CD4-positive, alpha-beta T cell (primary cell): Measurements from ENCODE around the gene PTP4A1. TPM values are rescaled to one million over a fixed set of nuclear protein-coding genes. Genes with fewer than 3 reads are reported as not detected.
"Not testable (repeated sequence)": the region's sequence is repeated elsewhere in the genome, so short reads cannot be mapped to it uniquely, and the experiment has no call there.

ENCODE experiments used
- ATAC-seq: fragments of 200-7000 bp; cut with Tn5 transposase; one replicate; pipeline ENCODE4 v1.10.0; 2022; ENCODE audit warnings: mild to moderate bottlenecking; ENCODE audit not compliant: poor library complexity
- CTCF ChIA-PET: fragments of 350-600 bp; sonication (Branson Sonifier 250); formaldehyde crosslinking; loops from one replicate; lab custom pipeline; 2021; ENCODE audit warnings: antibody characterized with exemption, inconsistent platforms; lab: Charles Lee
- POLR2A ChIA-PET: fragments of 350-600 bp; sonication (Branson Sonifier 250); formaldehyde crosslinking; loops from one replicate; lab custom pipeline; 2021; ENCODE audit warnings: antibody characterized with exemption, inconsistent platforms; lab: Charles Lee
- DNase-seq, 14 experiments: peaks; one replicate each; pipeline ENCODE4 v3.0.0-alpha.2; 2013 to 2020; ENCODE audit warnings: mixed read lengths in 2 of 14
- H3K27ac ChIP-seq, 2 donors: one replicate each; pipeline versions ENCODE4 v1.5.1 to v1.7.0; 2013; ENCODE audit warnings: low read length in 2 of 2, low read depth in 1 of 2, mild to moderate bottlenecking in 1 of 2
- H3K27me3 ChIP-seq, 2 experiments: 1 replicate in 1 of 2; 2 replicates in 1 of 2; pipeline versions ENCODE4 v1.6.1 to v1.7.0; 2013; ENCODE audit warnings: low read length in 2 of 2, control low read depth in 1 of 2, mild to moderate bottlenecking in 1 of 2, moderate library complexity in 1 of 2; ENCODE audit not compliant: insufficient read depth in 2 of 2, control insufficient read depth in 1 of 2
- H3K36me3 ChIP-seq: one replicate; pipeline ENCODE4 v1.6.1; 2013; ENCODE audit warnings: low read length, control low read depth; ENCODE audit not compliant: insufficient read depth
- H3K4me1 ChIP-seq: one replicate; pipeline ENCODE4 v1.6.1; 2013; ENCODE audit warnings: low read length, control low read depth; ENCODE audit not compliant: insufficient read depth
- H3K4me3 ChIP-seq: one replicate; pipeline ENCODE4 v1.5.1; 2013; ENCODE audit warnings: mild to moderate bottlenecking, low read length, moderate library complexity
- H3K9me3 ChIP-seq, 2 experiments: 1 replicate in 1 of 2; 2 replicates in 1 of 2; pipeline versions ENCODE4 v1.6.1 to v1.7.0; 2013; ENCODE audit warnings: low read length in 2 of 2, mild to moderate bottlenecking in 2 of 2, control low read depth in 1 of 2, moderate library complexity in 1 of 2; ENCODE audit not compliant: control insufficient read depth in 1 of 2, insufficient read depth in 1 of 2
- H3K27ac Mint-ChIP-seq: one replicate; pipeline ENCODE4 v1.8.0; 2020; ENCODE audit warnings: mixed read lengths
- H3K27me3 Mint-ChIP-seq: one replicate; pipeline ENCODE4 v1.8.0; 2021; ENCODE audit warnings: mixed read lengths
- H3K36me3 Mint-ChIP-seq: one replicate; pipeline ENCODE4 v1.8.0; 2021; ENCODE audit warnings: low read depth, mixed read lengths
- H3K4me1 Mint-ChIP-seq: one replicate; pipeline ENCODE4 v1.8.0; 2021; ENCODE audit warnings: low read depth, mixed read lengths
- H3K4me3 Mint-ChIP-seq: one replicate; pipeline ENCODE4 v1.8.0; 2020; ENCODE audit warnings: mild to moderate bottlenecking, mixed read lengths
- H3K9me3 Mint-ChIP-seq: one replicate; pipeline ENCODE4 v1.8.0; 2020; ENCODE audit warnings: mixed read lengths
- CTCF ChIP-seq: fragments of 200-600 bp; IDR thresholded peaks from one replicate; pipeline ENCODE4 v1.8.0; 2022; ENCODE audit warnings: antibody characterized with exemption, mild to moderate bottlenecking
- intact Hi-C, 2 experiments: fragments of 100-400 bp; cut with DNase I in 1 of 2; cut with micrococcal nuclease in 1 of 2; formaldehyde crosslinking; loops; one replicate each; pipeline versions ENCODE4 v1.15.1 to v1.9.0; 2023 to 2025; cut with DNase I, micrococcal nuclease
- polyA plus RNA-seq, 2 donors: library from polyadenylated mRNA; unstranded; fragments of 120-200 nt; gene quantifications; one replicate each; pipeline ENCODE4 v1.2.1, GENCODE V29; 2013
- total RNA-seq, 174 experiments: library from RNA in 2 of 174; stranded (reverse) in 2 of 174; gene quantifications; one replicate each; pipeline ENCODE4 v1.2.3 and lab custom pipeline; 2021 to 2026

Gene PTP4A1
- total RNA-seq (100 to 1,000 TPM; 254 to 258 TPM), total RNA-seq (lab: John Stamatoyannopoulos, UW) (0.07 to 12.1 (median 0.81) reads per million in 172 experiments)
- 19.9 TPM for polyA plus RNA-seq (2013, experiment 1 of 2)
- 61.9 TPM for polyA plus RNA-seq (2013, experiment 2 of 2)

GRCh38 chr6:63572044-63572746 lies at the start of gene PTP4A1, which contains the start of gene LOC128125822:
Gene PTP4A1, plus strand, starts transcription at chr6:63572480. Its CDS starts 4,401 bp downstream, at chr6:63576881.
Gene LOC128125822, plus strand, starts transcription at chr6:63572480.
- POLR2A ChIA-PET = interaction anchor here (2.5 kb wide), 1 partner anchor 63 kb away, joined by 19 read pairs; the partner anchor contains the start of gene PHF3
- H3K4me3 ChIP-seq = peak within 1 kb of the TSS; percentile 76
- CTCF ChIA-PET = no interaction called here

GRCh38 chr6:63522911-63523287 lies 49.4 kb upstream of the PTP4A1 start:
- ATAC-seq, H3K9me3 ChIP-seq, H3K4me3 Mint-ChIP-seq, H3K9me3 Mint-ChIP-seq, H3K27me3 Mint-ChIP-seq, H3K36me3 Mint-ChIP-seq, intact Hi-C loops, H3K27ac Mint-ChIP-seq, H3K4me1 ChIP-seq, H3K27ac ChIP-seq, H3K36me3 ChIP-seq, CTCF ChIA-PET, H3K4me1 Mint-ChIP-seq, H3K4me3 ChIP-seq, POLR2A ChIA-PET, DNase-seq, H3K27me3 ChIP-seq: not testable (repeated sequence)

More at GRCh38 chr6:63572044-63572746, at the start of gene PTP4A1, which contains the start of gene LOC128125822:
- intact Hi-C loops = loop anchor here (1.0 kb wide), 1 partner anchor 63 kb away; the partner anchor contains the start of gene PHF3 (in 2 of the 2)
- H3K27ac ChIP-seq = peak within 1 kb of the TSS; percentile 96 to 97
- peaks cover 35% of the 10 kb centered on the region for H3K36me3 Mint-ChIP-seq
- peaks cover 10% of the 10 kb centered on the region for H3K36me3 ChIP-seq
- H3K27ac Mint-ChIP-seq = peak within 1 kb of the TSS; percentile 91
- DNase-seq (peak; percentile 93 to 99 (median 96)), ATAC-seq (peak; percentile 81)
- TF ChIP-seq CTCF = no peak
- H3K27me3 ChIP-seq = no peaks in the 10 kb centered on the region
- peaks cover 46% of the 10 kb centered on the region for H3K4me1 Mint-ChIP-seq
- no peaks in the 10 kb centered on the region for H3K27me3 Mint-ChIP-seq
- no peaks in the 10 kb centered on the region for H3K9me3 Mint-ChIP-seq
- H3K4me3 Mint-ChIP-seq = peak within 1 kb of the TSS; percentile 96
- H3K4me1 ChIP-seq = peaks cover 18% of the 10 kb centered on the region
- H3K9me3 ChIP-seq = no peaks in the 10 kb centered on the region

- no peaks in the 10 kb centered on the region for H3K4me1 Mint-ChIP-seq
- Histone ChIP-seq H3K4me3 (no peak overlapping the region), H3K4me1 (no peaks in the 10 kb centered on the region), H3K27ac (no peak overlapping the region), H3K27me3 (no peaks in the 10 kb centered on the region), H3K9me3 (no peaks in the 10 kb centered on the region), H3K36me3 (no peaks in the 10 kb centered on the region)
- ATAC-seq (no peak), DNase-seq (no peak)
- H3K27ac Mint-ChIP-seq = no peak overlapping the region
- no peaks in the 10 kb centered on the region for H3K9me3 Mint-ChIP-seq
- ChIA-PET POLR2A (no interaction called here), CTCF (no interaction called here)
- no peak overlapping the region for H3K4me3 Mint-ChIP-seq
- no peaks in the 10 kb centered on the region for H3K27me3 Mint-ChIP-seq
- no peak for TF ChIP-seq CTCF
- intact Hi-C loops = no loop called here
- no peaks in the 10 kb centered on the region for H3K36me3 Mint-ChIP-seq
These were observed 48.6 kb upstream of the PTP4A1 start for GRCh38 chr6:63523630-63524029.
